MM.1S (cell line): ENCODE results near the gene GRK3.

Source experiments
- CTCF ChIP-seq: fragments of 300-600 bp; sonication (generic); IDR thresholded peaks from 2 replicates; pipeline ENCODE4 v1.5.1; 2016; ENCODE audit warnings: antibody characterized with exemption, low read length, mixed read lengths
- EZH2phosphoT487 ChIP-seq: fragments of 300-600 bp; sonication (generic); IDR thresholded peaks from 2 replicates; pipeline ENCODE4 v1.6.1; 2018; ENCODE audit warnings: antibody characterized with exemption, low read length

- no peak for TF ChIP-seq CTCF
- no peak for TF ChIP-seq EZH2phosphoT487
Observed at GRCh38 chr22:25758316-25758715, 193.8 kb downstream of the GRK3 start.
